SK-N-SH (cell line): ENCODE measurements around the gene C11orf97. TPM values are rescaled to one million over a fixed set of nuclear protein-coding genes. Genes with fewer than 3 reads are reported as not detected.

ENCODE experiments used
- CTCF ChIA-PET: fragments of 300-600, 350-600 bp; formaldehyde crosslinking; extraction: SDS; loops from one replicate; lab custom pipeline; 2021; lab: Yijun Ruan, JAX
- POLR2A ChIA-PET: fragments of 350-600 bp; sonication (Branson Sonifier 250); formaldehyde crosslinking; extraction: SDS; loops from one replicate; lab custom pipeline; 2020; ENCODE audit warnings: antibody characterized with exemption, inconsistent platforms; lab: Yijun Ruan, JAX
- DNase-seq: peaks from one replicate; pipeline ENCODE4 v3.0.0; 2012
- H2AFZ ChIP-seq: fragments of 200-600 bp; sonication (generic); 2 replicates; pipeline ENCODE4 v1.8.1; 2016; ENCODE audit warnings: antibody characterized with exemption, mild to moderate bottlenecking, low read depth
- H3F3A ChIP-seq: fragments of 200-600 bp; sonication (generic); replicated peaks from 2 replicates; pipeline ENCODE3; 2016; ENCODE audit warnings: antibody characterized with exemption, mild to moderate bottlenecking; ENCODE audit not compliant: insufficient read depth
- H3K27ac ChIP-seq, 2 experiments: fragments of 200-500 bp in 1 of 2; fragments of 200-600 bp in 1 of 2; sonication (Bioruptor generic) in 1 of 2; sonication (generic), shearing (Covaris generic) in 1 of 2; 2 replicates each; pipeline versions ENCODE4 v1.5.1 to v1.6.1; 2014 to 2016; ENCODE audit warnings: low read depth in 2 of 2, inconsistent platforms in 1 of 2, low read length in 1 of 2, mild to moderate bottlenecking in 1 of 2, mixed read lengths in 1 of 2
- H3K27me3 ChIP-seq: fragments of 200-600 bp; sonication (generic), shearing (Covaris generic); 2 replicates; pipeline ENCODE4 v1.6.1; 2016; ENCODE audit warnings: mixed run types; ENCODE audit not compliant: insufficient read depth
- H3K36me3 ChIP-seq, 2 experiments: fragments of 200-500 bp in 1 of 2; fragments of 200-600 bp in 1 of 2; sonication (Bioruptor generic) in 1 of 2; sonication (generic) in 1 of 2; replicated peaks in 1 of 2; 2 replicates each; pipeline versions ENCODE3 to v1.5.1; 2014 to 2016; ENCODE audit warnings: low read length in 1 of 2, mild to moderate bottlenecking in 1 of 2; ENCODE audit not compliant: insufficient read depth in 2 of 2, control insufficient read depth in 1 of 2
- H3K4me1 ChIP-seq, 2 experiments: fragments of 200-500 bp in 1 of 2; fragments of 200-600 bp in 1 of 2; sonication (Bioruptor generic) in 1 of 2; sonication (generic), shearing (Covaris generic) in 1 of 2; 2 replicates each; pipeline versions ENCODE4 v1.5.1 to v1.6.1; 2014 to 2016; ENCODE audit warnings: low read depth in 1 of 2, low read length in 1 of 2, mixed run types in 1 of 2; ENCODE audit not compliant: insufficient read depth in 2 of 2, control insufficient read depth in 1 of 2
- H3K4me2 ChIP-seq: fragments of 200-600 bp; sonication (generic), shearing (Covaris generic); 2 replicates; pipeline ENCODE4 v1.6.1; 2017; ENCODE audit warnings: mixed run types
- H3K4me3 ChIP-seq, 2 experiments: fragments of 200-500 bp in 1 of 2; fragments of 200-600 bp in 1 of 2; sonication (Bioruptor generic) in 1 of 2; sonication (generic), shearing (Covaris generic) in 1 of 2; 2 replicates each; pipeline versions ENCODE4 v1.5.1 to v1.8.1; 2014 to 2016; ENCODE audit warnings: low read depth in 2 of 2, inconsistent platforms in 1 of 2, low read length in 1 of 2, mild to moderate bottlenecking in 1 of 2, mixed read lengths in 1 of 2, moderate library complexity in 1 of 2
- H3K79me2 ChIP-seq: fragments of 200-600 bp; sonication (generic); 2 replicates; pipeline ENCODE4 v1.8.1; 2017; ENCODE audit warnings: mild to moderate bottlenecking; ENCODE audit not compliant: insufficient read depth
- H3K9ac ChIP-seq: fragments of 200-600 bp; sonication (generic); 2 replicates; pipeline ENCODE4 v1.6.1; 2017; ENCODE audit warnings: mixed run types
- H3K9me2 ChIP-seq: fragments of 200-600 bp; sonication (generic); 2 replicates; pipeline ENCODE4 v1.6.1; 2017; ENCODE audit warnings: mixed run types
- H3K9me3 ChIP-seq: fragments of 200-600 bp; sonication (generic); 2 replicates; pipeline ENCODE4 v1.6.1; 2017; ENCODE audit warnings: mixed run types, mild to moderate bottlenecking, moderate library complexity
- H4K20me1 ChIP-seq: fragments of 200-600 bp; sonication (generic); 2 replicates; pipeline ENCODE4 v1.6.1; 2017; ENCODE audit warnings: mild to moderate bottlenecking, mixed run types; ENCODE audit not compliant: insufficient read depth
- CHD2 ChIP-seq: fragments of 150-350 bp; IDR thresholded peaks from 2 replicates; pipeline ENCODE4 v1.6.1; 2018; ENCODE audit warnings: low read length; ENCODE audit not compliant: partially characterized antibody
- ELF1 ChIP-seq: IDR thresholded peaks from 2 replicates; pipeline ENCODE4 v1.4.0; 2012
- EP300 ChIP-seq, 2 experiments: IDR thresholded peaks; 2 replicates each; pipeline versions ENCODE4 v1.4.0 to v1.6.1; 2012; ENCODE audit warnings: borderline replicate concordance in 1 of 2, low read depth in 1 of 2, low read length in 1 of 2
- EZH2phosphoT487 ChIP-seq: fragments of 200-600 bp; sonication (generic); IDR thresholded peaks from 2 replicates; pipeline ENCODE4 v1.6.1; 2017; ENCODE audit warnings: low read depth, mixed run types, mild to moderate bottlenecking, antibody characterized with exemption, moderate library complexity, borderline replicate concordance
- FOSL2 ChIP-seq: IDR thresholded peaks from 2 replicates; pipeline ENCODE4 v1.4.0; 2012; ENCODE audit warnings: low read depth, mild to moderate bottlenecking, moderate library complexity, borderline replicate concordance
- FOXJ3 ChIP-seq: sonication (generic); formaldehyde crosslinking; IDR thresholded peaks from 2 replicates; pipeline ENCODE4 v1.5.1; 2020; ENCODE audit warnings: mild to moderate bottlenecking, missing genetic modification reagents
- FOXM1 ChIP-seq: IDR thresholded peaks from 2 replicates; pipeline ENCODE4 v1.4.0; 2012; ENCODE audit warnings: low read depth, mild to moderate bottlenecking
- GABPA ChIP-seq: IDR thresholded peaks from 2 replicates; pipeline ENCODE4 v1.4.0; 2012; ENCODE audit warnings: low read depth, mild to moderate bottlenecking
- GATA2 ChIP-seq: sonication (generic); formaldehyde crosslinking; IDR thresholded peaks from 2 replicates; pipeline ENCODE4 v1.5.0; 2020; ENCODE audit warnings: mild to moderate bottlenecking, missing genetic modification reagents
- IRF3 ChIP-seq: fragments of 150-350 bp; IDR thresholded peaks from 2 replicates; pipeline ENCODE4 v1.6.1; 2016; ENCODE audit warnings: mild to moderate bottlenecking, low read depth, low read length
- JUND ChIP-seq: IDR thresholded peaks from 2 replicates; pipeline ENCODE4 v1.4.0; 2012
- MAX ChIP-seq: IDR thresholded peaks from 2 replicates; pipeline ENCODE4 v1.4.0; 2012; ENCODE audit warnings: low read depth
- MEF2A ChIP-seq: IDR thresholded peaks from 2 replicates; pipeline ENCODE4 v1.4.0; 2012; ENCODE audit warnings: low read depth, borderline replicate concordance
- MXI1 ChIP-seq: IDR thresholded peaks from 2 replicates; pipeline ENCODE4 v1.6.1; 2012; ENCODE audit warnings: mild to moderate bottlenecking, low read depth, low read length, improper control_type of control experiment
- POLR2AphosphoS5 ChIP-seq: IDR thresholded peaks from 2 replicates; pipeline ENCODE4 v1.6.1; 2012; ENCODE audit warnings: low read depth, low read length
- RCOR1 ChIP-seq: fragments of 150-350 bp; IDR thresholded peaks from 2 replicates; pipeline ENCODE4 v1.6.1; 2017; ENCODE audit warnings: antibody characterized with exemption, low read length
- REST ChIP-seq: IDR thresholded peaks from 2 replicates; pipeline ENCODE4 v1.6.1; 2012; ENCODE audit warnings: mild to moderate bottlenecking, low read depth, low read length, moderate library complexity
- RXRA ChIP-seq: IDR thresholded peaks from 2 replicates; pipeline ENCODE4 v1.4.0; 2012; ENCODE audit warnings: low read depth, mild to moderate bottlenecking, borderline replicate concordance
- SIN3A ChIP-seq: IDR thresholded peaks from 2 replicates; pipeline ENCODE4 v1.6.1; 2012; ENCODE audit warnings: low read depth, mild to moderate bottlenecking, low read length, moderate library complexity, borderline replicate concordance
- TAF1 ChIP-seq: IDR thresholded peaks from 2 replicates; pipeline ENCODE4 v1.6.1; 2012; ENCODE audit warnings: low read depth, mild to moderate bottlenecking, low read length, moderate library complexity, borderline replicate concordance
- TCF12 ChIP-seq: IDR thresholded peaks from 2 replicates; pipeline ENCODE4 v1.4.0; 2012
- TEAD4 ChIP-seq: IDR thresholded peaks from 2 replicates; pipeline ENCODE4 v1.4.0; 2012; ENCODE audit warnings: mild to moderate bottlenecking, borderline replicate concordance; ENCODE audit not compliant: insufficient read depth
- ZBTB33 ChIP-seq: IDR thresholded peaks from 2 replicates; pipeline ENCODE4 v1.4.0; 2012; ENCODE audit warnings: low read depth, borderline replicate concordance
- WGBS: methylation state at CpG from one replicate; pipeline ENCODE4 v1.1.6; 2017; ENCODE audit warnings: low lambda C conversion rate; 5-methylcytosine and 5-hydroxymethylcytosine counted together
- polyA plus RNA-seq, 3 experiments: library from polyadenylated mRNA; depleted of rRNA; stranded (reverse); fragments of >200 nt; gene quantifications; 2 replicates each; pipeline ENCODE4 v1.2.3, GENCODE V29; 2012

Gene C11orf97
- polyA plus RNA-seq, 1 of the 3 experiments (the other 2 are of a cell fraction): not detected

- Histone ChIP-seq H3K27me3 (no peaks in the 10 kb centered on the region), H2AFZ (no peak overlapping the region), H3K9ac (no peak overlapping the region), H3K9me2 (no peaks in the 10 kb centered on the region), H3K4me2 (no peak overlapping the region), H4K20me1 (no peaks in the 10 kb centered on the region), H3K4me3 (no peak overlapping the region), H3K27ac (peak overlapping the region in 1 of 2 experiments; percentile 87; a peak in 2 of 4 replicates), H3K4me1 (peaks cover 0 to 46% of the 10 kb centered on the region in 2 experiments; a peak in 3 of 4 replicates), H3K36me3 (no peaks in the 10 kb centered on the region), H3K9me3 (no peaks in the 10 kb centered on the region), H3F3A (peaks cover 32% of the 10 kb centered on the region), H3K79me2 (0 out of 2 replicates have a peak, but pooled peaks cover 3% of the 10 kb centered on the region)
- DNase-seq: no peak
- CTCF ChIA-PET: no interaction called here
- POLR2A ChIA-PET: no interaction called here
- WGBS: 97% methylated on average over 4 of the region's 4 CpGs
- TF ChIP-seq RCOR1: no peak
- no peak for TF ChIP-seq MEF2A
- TF ChIP-seq ELF1: no peak
- TF ChIP-seq FOXM1: no peak
- no peak for TF ChIP-seq EP300 (IDR thresholded peaks at IDR 0.05; ENCODE audit: borderline replicate concordance in 1 of 2, low read depth in 1 of 2, low read length in 1 of 2)
- TF ChIP-seq TEAD4: no peak
Measured at GRCh38 chr11:94558932-94559331, 46.7 kb downstream of the C11orf97 start.

- Histone ChIP-seq H3K9me3 (no peaks in the 10 kb centered on the region), H3F3A (peaks cover 32% of the 10 kb centered on the region), H3K27me3 (no peaks in the 10 kb centered on the region), H3K4me3 (no peak overlapping the region), H3K9me2 (no peaks in the 10 kb centered on the region), H3K4me2 (no peak overlapping the region), H4K20me1 (no peaks in the 10 kb centered on the region), H3K4me1 (peaks cover 0 to 47% of the 10 kb centered on the region in 2 experiments; a peak in 3 of 4 replicates), H3K36me3 (no peaks in the 10 kb centered on the region), H3K79me2 (0 out of 2 replicates have a peak, but pooled peaks cover 3% of the 10 kb centered on the region), H2AFZ (no peak overlapping the region), H3K9ac (no peak overlapping the region), H3K27ac (peak overlapping the region in 1 of 2 experiments; percentile 87; a peak in 1 of 4 replicates)
- ChIA-PET POLR2A (no interaction called here), CTCF (no interaction called here)
- 83% methylated on average over 2 of the region's 2 CpGs for WGBS
- TF ChIP-seq JUND (no peak), MAX (no peak), GATA2 (CRISPR knock-in tag) (no peak), FOXJ3 (CRISPR knock-in tag) (no peak), TAF1 (no peak), FOXM1 (no peak), CHD2 (no peak), FOSL2 (no peak), SIN3A (no peak), POLR2AphosphoS5 (no peak), MXI1 (no peak), REST (no peak), RXRA (no peak), GABPA (no peak), ZBTB33 (no peak), ELF1 (no peak), EZH2phosphoT487 (no peak), MEF2A (no peak), TCF12 (no peak), IRF3 (no peak)
- DNase-seq: no peak
Measured at GRCh38 chr11:94559361-94559760, 47.1 kb downstream of the C11orf97 start.
